HFF-Myc (cell line): ENCODE results near the gene AGBL1.

Source experiments
- DNase-seq: peaks from one replicate; pipeline ENCODE4 v3.0.0-alpha.2; 2011; ENCODE audit warnings: low read depth; ENCODE audit errors: extremely low read depth
- H3K4me3 ChIP-seq: replicated peaks from 2 replicates; pipeline ENCODE4 v1.5.1; 2011; ENCODE audit warnings: low read depth, mild to moderate bottlenecking, control low read depth, low read length
- TF ChIP-seq, protein P1 (sequence below): IDR thresholded peaks from 2 replicates; pipeline ENCODE4 v1.5.1; 2012; ENCODE audit warnings: mild to moderate bottlenecking, low read depth, low read length, control low read depth; ENCODE audit errors: missing control alignments

Gene AGBL1

DNA sequence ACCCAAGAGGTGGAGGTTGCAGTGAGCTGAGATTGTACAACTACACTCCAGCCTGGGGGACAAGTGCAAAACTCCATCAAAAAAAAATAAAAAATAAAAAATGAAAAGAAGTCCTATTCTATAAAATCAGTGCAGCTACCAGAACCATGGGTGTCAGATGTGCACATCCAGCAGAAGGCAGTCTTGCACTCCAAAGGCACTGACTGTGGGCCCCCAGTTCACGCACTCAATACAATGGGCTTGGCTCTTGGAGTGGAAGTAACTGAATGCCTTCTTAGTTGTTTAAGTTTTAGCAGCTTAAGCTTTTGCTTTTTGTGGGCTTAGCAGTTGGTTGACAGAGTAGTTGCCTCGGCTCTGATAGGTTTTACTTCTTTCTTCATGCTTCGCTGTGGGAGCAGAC is 141.4 kb downstream of the AGBL1 start:
- no peak for DNase-seq
- no peak overlapping the region for H3K4me3 ChIP-seq
- TF ChIP-seq, protein P1, sequence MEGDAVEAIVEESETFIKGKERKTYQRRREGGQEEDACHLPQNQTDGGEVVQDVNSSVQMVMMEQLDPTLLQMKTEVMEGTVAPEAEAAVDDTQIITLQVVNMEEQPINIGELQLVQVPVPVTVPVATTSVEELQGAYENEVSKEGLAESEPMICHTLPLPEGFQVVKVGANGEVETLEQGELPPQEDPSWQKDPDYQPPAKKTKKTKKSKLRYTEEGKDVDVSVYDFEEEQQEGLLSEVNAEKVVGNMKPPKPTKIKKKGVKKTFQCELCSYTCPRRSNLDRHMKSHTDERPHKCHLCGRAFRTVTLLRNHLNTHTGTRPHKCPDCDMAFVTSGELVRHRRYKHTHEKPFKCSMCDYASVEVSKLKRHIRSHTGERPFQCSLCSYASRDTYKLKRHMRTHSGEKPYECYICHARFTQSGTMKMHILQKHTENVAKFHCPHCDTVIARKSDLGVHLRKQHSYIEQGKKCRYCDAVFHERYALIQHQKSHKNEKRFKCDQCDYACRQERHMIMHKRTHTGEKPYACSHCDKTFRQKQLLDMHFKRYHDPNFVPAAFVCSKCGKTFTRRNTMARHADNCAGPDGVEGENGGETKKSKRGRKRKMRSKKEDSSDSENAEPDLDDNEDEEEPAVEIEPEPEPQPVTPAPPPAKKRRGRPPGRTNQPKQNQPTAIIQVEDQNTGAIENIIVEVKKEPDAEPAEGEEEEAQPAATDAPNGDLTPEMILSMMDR, result no peak

DNA sequence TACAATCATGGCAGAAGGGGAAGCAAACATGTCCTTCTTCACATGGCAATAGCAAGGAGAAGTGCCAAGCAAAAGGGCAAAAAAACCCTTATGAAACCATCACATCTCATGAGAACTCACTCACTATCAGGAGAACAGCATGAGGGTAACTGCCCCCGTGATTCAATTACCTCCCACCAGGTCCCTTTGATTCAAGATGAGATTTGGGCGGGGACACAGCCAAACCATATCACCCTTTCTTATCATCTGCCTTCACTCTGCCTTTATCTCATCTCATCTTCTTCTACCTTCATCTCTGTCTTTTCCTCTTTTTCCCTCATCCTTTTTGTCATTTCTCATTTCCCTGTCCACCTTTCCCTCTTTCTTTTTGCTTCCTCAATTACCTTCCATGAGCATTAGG is 149.6 kb downstream of the AGBL1 start:
- no peak for DNase-seq
- H3K4me3 ChIP-seq, result no peak overlapping the region
- TF ChIP-seq, protein P1, result no peak

DNA sequence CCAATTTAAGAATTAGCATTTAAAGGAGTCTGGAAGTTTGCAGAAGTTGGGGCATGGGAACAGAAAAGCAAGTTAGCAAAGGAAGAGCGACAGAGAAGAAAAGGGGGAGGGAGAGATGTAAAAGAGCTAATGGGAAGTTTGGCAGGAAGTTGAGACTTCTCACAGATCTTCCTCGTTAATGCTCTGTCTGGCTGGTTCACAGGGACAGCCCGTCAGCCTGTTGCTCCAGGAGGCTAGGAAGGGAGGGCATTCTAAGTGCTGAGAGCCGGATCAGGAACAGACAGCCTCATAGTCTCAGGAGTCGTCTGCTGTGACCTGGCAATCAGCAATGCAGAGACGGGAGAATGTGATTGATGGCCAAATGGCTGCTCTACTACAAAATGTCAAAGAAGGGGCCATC is 150.3 kb downstream of the AGBL1 start:
- no peak for DNase-seq
- TF ChIP-seq, protein P1, result no peak

DNA sequence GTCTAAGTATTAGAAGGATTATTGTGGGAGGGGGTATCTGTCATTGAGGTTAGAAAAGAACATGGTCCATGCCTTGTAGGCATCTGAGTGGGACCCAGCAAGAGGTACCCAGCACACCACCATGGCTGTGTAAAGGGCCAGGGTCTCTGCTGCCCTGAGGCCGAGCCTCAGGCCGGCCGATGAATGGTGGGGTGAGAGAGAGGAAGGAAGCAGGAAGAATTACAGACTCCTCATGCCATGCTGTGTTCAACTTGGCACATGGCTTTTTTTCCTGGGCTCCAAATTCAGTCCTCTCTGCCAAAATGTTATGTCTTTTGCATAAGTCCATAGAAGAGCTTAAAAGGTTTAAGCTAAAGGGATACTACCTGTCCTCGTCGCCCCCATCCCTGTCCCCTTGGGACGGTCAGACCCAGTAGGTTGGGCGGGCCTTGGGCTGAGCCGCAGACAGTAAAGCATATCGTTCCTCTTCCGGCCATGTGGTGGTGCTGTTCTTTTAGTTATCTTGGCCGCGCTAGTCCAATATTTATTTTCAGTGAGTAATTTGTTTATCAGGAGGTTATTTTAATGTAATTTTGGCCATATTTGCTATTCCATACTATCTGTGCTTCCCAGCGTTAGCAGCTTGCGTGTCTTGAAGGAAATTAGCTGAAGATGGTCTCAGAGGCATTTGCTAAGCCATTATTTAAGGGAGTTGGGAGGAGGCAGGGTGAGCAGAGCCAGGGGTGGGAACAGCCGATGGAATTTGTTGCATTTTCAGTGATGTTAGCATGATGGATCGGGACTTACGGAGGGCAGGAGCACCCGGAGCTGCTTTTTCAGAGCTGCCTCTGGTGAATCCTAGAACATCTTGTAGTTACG is 152.4 kb downstream of the AGBL1 start:
- H3K4me3 ChIP-seq, result no peak overlapping the region
- TF ChIP-seq, protein P1, result no peak
- DNase-seq, result no peak

More for the DNA sequence above, 150.3 kb downstream of the AGBL1 start:
- no peak overlapping the region for H3K4me3 ChIP-seq

DNA sequence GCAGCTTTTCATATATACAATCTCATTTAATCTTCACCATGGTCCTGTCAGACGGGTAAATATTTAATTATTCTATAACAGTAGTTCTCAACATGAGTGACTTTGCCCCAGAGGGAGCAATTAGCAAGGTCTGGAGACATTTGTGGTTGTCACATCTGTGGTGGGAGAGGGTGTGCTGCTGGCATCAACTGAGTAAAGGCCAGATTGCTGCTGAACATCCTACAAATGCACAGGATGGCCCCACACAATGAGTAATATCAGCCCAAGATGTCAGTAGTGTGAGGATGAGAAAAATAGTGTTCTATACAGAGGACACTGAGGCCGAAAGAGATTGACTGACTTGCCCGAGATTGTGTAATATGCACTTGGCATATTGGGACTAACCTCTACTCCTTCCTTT is 156.0 kb downstream of the AGBL1 start:
- DNase-seq, result no peak
- H3K4me3 ChIP-seq, result no peak overlapping the region

DNA sequence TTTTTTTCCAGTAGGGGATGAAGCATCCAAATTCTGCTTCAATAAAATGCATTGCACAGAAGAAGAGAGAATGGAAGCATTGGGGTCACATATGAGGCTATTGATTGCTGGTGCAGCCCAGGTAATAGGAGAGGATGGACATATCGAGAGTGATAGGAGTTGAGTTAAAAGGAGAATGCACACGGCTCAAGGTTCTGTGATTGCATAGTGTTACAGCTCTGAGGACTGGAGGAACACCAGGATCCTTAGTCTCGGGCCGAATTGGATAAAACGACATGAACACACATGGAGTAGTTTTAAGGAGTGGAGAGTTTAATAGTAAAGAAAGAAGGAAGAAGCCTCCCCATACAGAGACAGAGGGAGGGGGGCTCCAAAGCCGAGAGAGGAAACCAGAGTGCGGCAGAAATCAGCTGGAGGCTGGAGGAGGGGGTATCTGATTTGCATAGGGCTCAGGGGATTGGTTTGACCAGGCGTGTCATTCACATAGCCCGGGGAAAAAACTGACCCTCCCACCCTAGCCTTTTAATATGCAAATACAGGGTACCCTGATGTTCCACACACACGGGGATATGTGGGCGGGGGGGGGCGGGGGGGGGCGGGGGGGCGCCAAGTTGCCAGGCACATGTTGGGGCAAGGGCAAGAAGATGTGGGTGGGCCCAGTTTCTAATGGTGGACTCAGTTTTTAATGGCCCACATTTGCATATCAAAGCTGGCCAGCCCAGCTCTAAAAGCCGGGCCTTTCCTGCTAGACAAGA is 156.9 kb downstream of the AGBL1 start:
- no peak for DNase-seq
- TF ChIP-seq, protein P1, result no peak
- H3K4me3 ChIP-seq, result no peak overlapping the region

More for the DNA sequence above, 156.0 kb downstream of the AGBL1 start:
- TF ChIP-seq, protein P1, result no peak
